HepG2 (cell line): ENCODE results near the gene PSMD12. TPM values are rescaled to one million over a fixed set of nuclear protein-coding genes. Genes with fewer than 3 reads are reported as not detected.

Source experiments
- CERS6 ChIP-seq: sonication (generic); formaldehyde crosslinking; IDR thresholded peaks from 2 replicates; pipeline ENCODE4 v1.5.0; 2020; ENCODE audit warnings: missing genetic modification reagents
- GMEB2 ChIP-seq: IDR thresholded peaks from 2 replicates; pipeline ENCODE4 v1.6.1; 2016; ENCODE audit warnings: missing biosample characterization, missing genetic modification reagents, low read depth
- KDM4B ChIP-seq: sonication (generic); formaldehyde crosslinking; IDR thresholded peaks from 2 replicates; pipeline ENCODE4 v1.4.0; 2020; ENCODE audit warnings: missing genetic modification reagents
- NBN ChIP-seq: fragments of 450-650 bp; conservative IDR thresholded peaks from 2 replicates; pipeline ENCODE4 v1.6.1; 2017
- NCOA5 ChIP-seq: sonication (generic); formaldehyde crosslinking; IDR thresholded peaks from 2 replicates; pipeline ENCODE4 v1.4.0; 2020; ENCODE audit warnings: missing genetic modification reagents
- RARA ChIP-seq: IDR thresholded peaks from 2 replicates; pipeline ENCODE4 v1.6.1; 2016; ENCODE audit warnings: missing genetic modification reagents, missing compliant biosample characterization
- SMYD3 ChIP-seq: sonication (generic); formaldehyde crosslinking; IDR thresholded peaks from 2 replicates; pipeline ENCODE4 v1.8.1; 2023; ENCODE audit warnings: mild to moderate bottlenecking, missing genetic modification reagents
- SOX13 ChIP-seq, 3 experiments: fragments of 450-650 bp in 1 of 3; sonication (generic) in 1 of 3; formaldehyde crosslinking in 1 of 3; IDR thresholded peaks in 2 of 3; conservative IDR thresholded peaks in 1 of 3; 2 replicates each; pipeline versions ENCODE4 v1.5.0 to v1.6.1; 2016 to 2020; ENCODE audit warnings: antibody characterized with exemption in 1 of 3, mild to moderate bottlenecking in 1 of 3, missing compliant biosample characterization in 1 of 3, missing genetic modification reagents in 1 of 3, moderate library complexity in 1 of 3
- TBX2 ChIP-seq: sonication (generic); formaldehyde crosslinking; IDR thresholded peaks from 2 replicates; pipeline ENCODE4 v1.5.0; 2020; ENCODE audit warnings: missing genetic modification reagents, mild to moderate bottlenecking, borderline replicate concordance
- TEF ChIP-seq: sonication (generic); formaldehyde crosslinking; IDR thresholded peaks from 2 replicates; pipeline ENCODE4 v1.5.0; 2020; ENCODE audit warnings: missing genetic modification reagents
- ZFP62 ChIP-seq: sonication (generic); formaldehyde crosslinking; IDR thresholded peaks from 2 replicates; pipeline ENCODE4 v1.4.0; 2020; ENCODE audit warnings: missing genetic modification reagents
- ZNF260 ChIP-seq: sonication (generic); formaldehyde crosslinking; IDR thresholded peaks from 2 replicates; pipeline ENCODE4 v1.4.0; 2020; ENCODE audit warnings: missing genetic modification reagents, low read depth, mild to moderate bottlenecking, borderline replicate concordance
- ZNF296 ChIP-seq: sonication (generic); formaldehyde crosslinking; conservative IDR thresholded peaks from 2 replicates; pipeline ENCODE4 v1.5.0; 2020; ENCODE audit warnings: mild to moderate bottlenecking, missing genetic modification reagents
- ZNF605 ChIP-seq: sonication (generic); formaldehyde crosslinking; IDR thresholded peaks from 2 replicates; pipeline ENCODE4 v1.8.0; 2022; ENCODE audit warnings: mild to moderate bottlenecking, missing genetic modification reagents
- ZNF616 ChIP-seq: sonication (generic); formaldehyde crosslinking; IDR thresholded peaks from 2 replicates; pipeline ENCODE4 v1.5.0; 2020; ENCODE audit warnings: low read depth, mild to moderate bottlenecking, missing genetic modification reagents
- ZSCAN31 ChIP-seq: sonication (generic); formaldehyde crosslinking; IDR thresholded peaks from 2 replicates; pipeline ENCODE4 v1.5.0; 2020; ENCODE audit warnings: low read depth, mild to moderate bottlenecking, missing genetic modification reagents
- polyA plus RNA-seq, 8 experiments: library from polyadenylated mRNA; depleted of rRNA in 3 of 8; stranded (reverse) in 7 of 8; unstranded in 1 of 8; fragments of >200 nt; fragmentation: Illumina TruSeq in 4 of 8; extraction: Trizol in 4 of 8; gene quantifications; 2 replicates each; pipeline versions ENCODE4 v1.2.1 to v1.2.3, GENCODE V29; 2011 to 2016; ENCODE audit warnings: low read depth in 4 of 8, missing spikeins in 1 of 8, mixed read lengths in 1 of 8; ENCODE audit not compliant: insufficient read depth in 1 of 8
- total RNA-seq, 5 experiments: library from RNA; depleted of rRNA; stranded (reverse); fragments of >200 nt; fragmentation: Illumina TruSeq; extraction: Trizol; gene quantifications; 2 replicates each; pipeline ENCODE4 v1.2.3, GENCODE V29; 2016; ENCODE audit warnings: low read depth in 1 of 5
- TF ChIP-seq, protein P1 (sequence below): sonication (generic); formaldehyde crosslinking; IDR thresholded peaks from 2 replicates; pipeline ENCODE4 v1.4.0; 2020; ENCODE audit warnings: mild to moderate bottlenecking, missing genetic modification reagents
- TF ChIP-seq, protein P2 (sequence below): sonication (generic); formaldehyde crosslinking; IDR thresholded peaks from 2 replicates; pipeline ENCODE4 v1.4.0; 2020; ENCODE audit warnings: missing genetic modification reagents
- TF ChIP-seq, protein P3 (sequence below): sonication (generic); formaldehyde crosslinking; IDR thresholded peaks from 2 replicates; pipeline ENCODE4 v1.4.0; 2020; ENCODE audit warnings: missing genetic modification reagents, borderline replicate concordance

PSMD12 gene
- total and polyA plus RNA-seq, 2 of the 13 experiments (the other 11 are each of a cell fraction or from before 2014, with no cell fraction given) = 27.4 to 71.7 TPM

DNA sequence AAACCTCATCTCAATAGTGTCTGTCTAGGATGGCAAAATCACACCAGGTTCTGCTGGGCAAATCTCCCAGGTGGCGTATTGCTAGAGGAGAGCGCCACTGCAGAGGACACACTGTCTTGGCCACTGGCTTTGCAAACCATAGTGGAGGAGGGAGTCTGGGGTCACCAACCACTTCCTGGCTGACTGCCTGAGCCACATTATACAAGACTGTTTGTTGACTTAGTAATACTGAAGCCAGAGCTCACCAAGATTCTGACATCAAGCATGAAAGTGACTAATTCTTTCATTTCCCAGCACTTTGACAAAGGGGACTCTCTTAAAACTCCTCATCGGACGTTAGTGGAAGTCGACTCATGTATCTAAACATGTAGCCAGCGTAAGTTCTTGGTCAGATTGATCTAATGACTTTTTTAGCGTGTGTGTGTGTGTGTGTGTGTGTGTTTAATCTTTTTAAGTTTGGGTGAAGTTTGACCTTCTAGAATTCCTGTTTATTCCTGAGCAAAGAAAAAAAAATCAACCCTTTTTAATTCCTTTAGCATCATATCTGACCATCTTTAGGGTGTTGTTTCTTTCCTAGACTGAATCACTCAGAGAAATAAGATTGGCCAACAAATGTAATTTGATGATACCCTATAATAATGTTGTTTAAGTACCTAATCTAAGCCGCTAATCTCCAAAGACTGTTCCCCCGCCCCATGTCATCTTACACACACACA lies 24.4 kb upstream of the PSMD12 start (continued):
- TF ChIP-seq ZSCAN31 (CRISPR knock-in tag) (no peak), TBX2 (CRISPR knock-in tag) (0 out of 2 replicates have a peak, but pooled peaks have one; percentile 30), ZNF260 (CRISPR knock-in tag) (no peak), ZNF616 (no peak), NBN (no peak), TEF (CRISPR knock-in tag) (peak; percentile 58; the same call in 1 of the 2 replicates), CERS6 (CRISPR knock-in tag) (no peak), ZNF605 (no peak), NCOA5 (no peak), SMYD3 (CRISPR knock-in tag) (no peak), ZFP62 (CRISPR knock-in tag) (no peak), GMEB2 (no peak), ZNF296 (CRISPR knock-in tag) (no peak), KDM4B (CRISPR knock-in tag) (no peak), RARA (CRISPR knock-in tag) (peak; percentile 48; the same call in 1 of the 2 replicates), SOX13 (IDR thresholded peaks at IDR 0.05) (no peak), SOX13 (CRISPR knock-in tag; conservative IDR thresholded peaks at IDR 0.05 in 1 of 2, IDR thresholded peaks at IDR 0.05 in 1 of 2) (peak in 1 of 2 experiments; percentile 9; a peak in 1 of 4 replicates)
- TF ChIP-seq, protein P1, sequence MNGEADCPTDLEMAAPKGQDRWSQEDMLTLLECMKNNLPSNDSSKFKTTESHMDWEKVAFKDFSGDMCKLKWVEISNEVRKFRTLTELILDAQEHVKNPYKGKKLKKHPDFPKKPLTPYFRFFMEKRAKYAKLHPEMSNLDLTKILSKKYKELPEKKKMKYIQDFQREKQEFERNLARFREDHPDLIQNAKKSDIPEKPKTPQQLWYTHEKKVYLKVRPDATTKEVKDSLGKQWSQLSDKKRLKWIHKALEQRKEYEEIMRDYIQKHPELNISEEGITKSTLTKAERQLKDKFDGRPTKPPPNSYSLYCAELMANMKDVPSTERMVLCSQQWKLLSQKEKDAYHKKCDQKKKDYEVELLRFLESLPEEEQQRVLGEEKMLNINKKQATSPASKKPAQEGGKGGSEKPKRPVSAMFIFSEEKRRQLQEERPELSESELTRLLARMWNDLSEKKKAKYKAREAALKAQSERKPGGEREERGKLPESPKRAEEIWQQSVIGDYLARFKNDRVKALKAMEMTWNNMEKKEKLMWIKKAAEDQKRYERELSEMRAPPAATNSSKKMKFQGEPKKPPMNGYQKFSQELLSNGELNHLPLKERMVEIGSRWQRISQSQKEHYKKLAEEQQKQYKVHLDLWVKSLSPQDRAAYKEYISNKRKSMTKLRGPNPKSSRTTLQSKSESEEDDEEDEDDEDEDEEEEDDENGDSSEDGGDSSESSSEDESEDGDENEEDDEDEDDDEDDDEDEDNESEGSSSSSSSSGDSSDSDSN (CRISPR knock-in tag) = no peak
- TF ChIP-seq, protein P2, sequence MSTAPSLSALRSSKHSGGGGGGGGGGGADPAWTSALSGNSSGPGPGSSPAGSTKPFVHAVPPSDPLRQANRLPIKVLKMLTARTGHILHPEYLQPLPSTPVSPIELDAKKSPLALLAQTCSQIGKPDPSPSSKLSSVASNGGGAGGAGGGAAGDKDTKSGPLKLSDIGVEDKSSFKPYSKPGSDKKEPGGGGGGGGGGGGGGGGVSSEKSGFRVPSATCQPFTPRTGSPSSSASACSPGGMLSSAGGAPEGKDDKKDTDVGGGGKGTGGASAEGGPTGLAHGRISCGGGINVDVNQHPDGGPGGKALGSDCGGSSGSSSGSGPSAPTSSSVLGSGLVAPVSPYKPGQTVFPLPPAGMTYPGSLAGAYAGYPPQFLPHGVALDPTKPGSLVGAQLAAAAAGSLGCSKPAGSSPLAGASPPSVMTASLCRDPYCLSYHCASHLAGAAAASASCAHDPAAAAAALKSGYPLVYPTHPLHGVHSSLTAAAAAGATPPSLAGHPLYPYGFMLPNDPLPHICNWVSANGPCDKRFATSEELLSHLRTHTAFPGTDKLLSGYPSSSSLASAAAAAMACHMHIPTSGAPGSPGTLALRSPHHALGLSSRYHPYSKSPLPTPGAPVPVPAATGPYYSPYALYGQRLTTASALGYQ = no peak
- TF ChIP-seq, protein P3, sequence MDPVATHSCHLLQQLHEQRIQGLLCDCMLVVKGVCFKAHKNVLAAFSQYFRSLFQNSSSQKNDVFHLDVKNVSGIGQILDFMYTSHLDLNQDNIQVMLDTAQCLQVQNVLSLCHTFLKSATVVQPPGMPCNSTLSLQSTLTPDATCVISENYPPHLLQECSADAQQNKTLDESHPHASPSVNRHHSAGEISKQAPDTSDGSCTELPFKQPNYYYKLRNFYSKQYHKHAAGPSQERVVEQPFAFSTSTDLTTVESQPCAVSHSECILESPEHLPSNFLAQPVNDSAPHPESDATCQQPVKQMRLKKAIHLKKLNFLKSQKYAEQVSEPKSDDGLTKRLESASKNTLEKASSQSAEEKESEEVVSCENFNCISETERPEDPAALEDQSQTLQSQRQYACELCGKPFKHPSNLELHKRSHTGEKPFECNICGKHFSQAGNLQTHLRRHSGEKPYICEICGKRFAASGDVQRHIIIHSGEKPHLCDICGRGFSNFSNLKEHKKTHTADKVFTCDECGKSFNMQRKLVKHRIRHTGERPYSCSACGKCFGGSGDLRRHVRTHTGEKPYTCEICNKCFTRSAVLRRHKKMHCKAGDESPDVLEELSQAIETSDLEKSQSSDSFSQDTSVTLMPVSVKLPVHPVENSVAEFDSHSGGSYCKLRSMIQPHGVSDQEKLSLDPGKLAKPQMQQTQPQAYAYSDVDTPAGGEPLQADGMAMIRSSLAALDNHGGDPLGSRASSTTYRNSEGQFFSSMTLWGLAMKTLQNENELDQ (CRISPR knock-in tag) = no peak
